K562 (cell line): ENCODE results near the gene GLMP. TPM values are rescaled to one million over a fixed set of nuclear protein-coding genes. Genes with fewer than 3 reads are reported as not detected.

Source experiments
- ATF7 ChIP-seq: fragments of 450-650 bp; IDR thresholded peaks from 2 replicates; pipeline ENCODE4 v1.7.1; 2014; ENCODE audit warnings: mild to moderate bottlenecking, moderate library complexity
- BHLHE40 ChIP-seq: IDR thresholded peaks from 2 replicates; pipeline ENCODE4 v1.6.1; 2011; ENCODE audit warnings: low read length, improper control_type of control experiment
- CBFA2T2 ChIP-seq: fragments of 450-650 bp; conservative IDR thresholded peaks from 2 replicates; pipeline ENCODE4 v1.6.1; 2017; ENCODE audit warnings: mild to moderate bottlenecking
- CXXC5 ChIP-seq: fragments of 250-450 bp; sonication (Bioruptor Pico); IDR thresholded peaks from 2 replicates; pipeline ENCODE4 v1.8.0; 2022; ENCODE audit warnings: inconsistent platforms, mild to moderate bottlenecking, moderate library complexity
- DPF2 ChIP-seq: fragments of 450-650 bp; IDR thresholded peaks from 2 replicates; pipeline ENCODE4 v1.6.1; 2016
- HDAC1 ChIP-seq, 2 experiments: fragments of 450-650 bp; IDR thresholded peaks; 2 replicates each; pipeline ENCODE4 v1.6.1; 2016 to 2017; ENCODE audit warnings: inconsistent platforms in 1 of 2, mild to moderate bottlenecking in 1 of 2, moderate library complexity in 1 of 2
- HDAC3 ChIP-seq: fragments of 450-650 bp; IDR thresholded peaks from 2 replicates; pipeline ENCODE4 v1.6.1; 2018; ENCODE audit warnings: borderline replicate concordance, mild to moderate bottlenecking, moderate library complexity; ENCODE audit not compliant: partially characterized antibody
- MEF2D ChIP-seq: conservative IDR thresholded peaks from 2 replicates; pipeline ENCODE4 v1.6.1; 2016; ENCODE audit warnings: low read depth, missing genetic modification characterization, missing compliant biosample characterization
- MTA2 ChIP-seq: fragments of 450-650 bp; IDR thresholded peaks from 2 replicates; pipeline ENCODE4 v1.6.1; 2016; ENCODE audit warnings: low read depth
- MXI1 ChIP-seq: IDR thresholded peaks from 2 replicates; pipeline ENCODE4 v1.6.1; 2011; ENCODE audit warnings: low read depth, mild to moderate bottlenecking, improper control_type of control experiment, low read length
- NFE2 ChIP-seq: IDR thresholded peaks from 2 replicates; pipeline ENCODE4 v1.6.1; 2014; ENCODE audit warnings: antibody characterized with exemption, low read depth
- POLR2AphosphoS5 ChIP-seq: IDR thresholded peaks from 2 replicates; pipeline ENCODE4 v1.6.1; 2011; ENCODE audit warnings: mild to moderate bottlenecking, low read depth, low read length, moderate library complexity; ENCODE audit not compliant: control insufficient read depth, insufficient read depth
- RAD21 ChIP-seq, 2 experiments: fragments of 250-450 bp in 1 of 2; fragments of 450-650 bp in 1 of 2; sonication (Bioruptor Pico) in 1 of 2; formaldehyde crosslinking in 1 of 2; IDR thresholded peaks in 1 of 2; conservative IDR thresholded peaks in 1 of 2; 2 replicates each; pipeline versions ENCODE4 v1.4.0 to v1.8.0; 2020 to 2022; ENCODE audit warnings: mild to moderate bottlenecking in 2 of 2, moderate library complexity in 1 of 2
- SAP30 ChIP-seq: fragments of 200-600 bp; sonication (generic); IDR thresholded peaks from 2 replicates; pipeline ENCODE4 v1.6.1; 2012; ENCODE audit warnings: borderline replicate concordance, low read depth, mild to moderate bottlenecking, moderate library complexity, low read length, control low read depth, inconsistent platforms; ENCODE audit not compliant: insufficient read depth, poor library complexity, severe bottlenecking
- TAF7 ChIP-seq: fragments of 450-650 bp; IDR thresholded peaks from 2 replicates; pipeline ENCODE4 v1.6.1; 2016; ENCODE audit warnings: missing genetic modification characterization, missing compliant biosample characterization
- TCF3 ChIP-seq: sonication (generic); formaldehyde crosslinking; IDR thresholded peaks from 2 replicates; pipeline ENCODE4 v1.4.0; 2020; ENCODE audit warnings: mild to moderate bottlenecking, missing genetic modification reagents
- TGIF2 ChIP-seq: sonication (generic); formaldehyde crosslinking; IDR thresholded peaks from 2 replicates; pipeline ENCODE4 v1.8.1; 2022; ENCODE audit warnings: mild to moderate bottlenecking, missing genetic modification reagents, moderate library complexity
- YY1 ChIP-seq, 3 experiments: IDR thresholded peaks; 2 replicates each; pipeline ENCODE4 v1.6.1; 2011; ENCODE audit warnings: low read length in 2 of 3, mild to moderate bottlenecking in 2 of 3, moderate library complexity in 2 of 3, borderline replicate concordance in 1 of 3, control low read depth in 1 of 3, low read depth in 1 of 3; ENCODE audit not compliant: insufficient read depth in 3 of 3, insufficient replicate concordance in 2 of 3, control insufficient read depth in 1 of 3, insufficient read length in 1 of 3; ENCODE audit errors: extremely low read depth in 1 of 3
- polyA plus RNA-seq, 8 experiments: library from polyadenylated mRNA; depleted of rRNA in 4 of 8; stranded (reverse) in 5 of 8; unstranded in 3 of 8; fragments of >200 nt; fragmentation: Nextera tagmentation in 2 of 8; fragmentation: Illumina TruSeq in 1 of 8; extraction: Ambion mirVana in 2 of 8; extraction: Trizol in 1 of 8; gene quantifications; 2 replicates each; pipeline versions ENCODE4 v1.2.1 to v1.2.3, GENCODE V29; 2011 to 2014; ENCODE audit warnings: inconsistent platforms in 1 of 8, missing spikeins in 1 of 8
- total RNA-seq, 7 experiments: library from RNA; depleted of rRNA in 6 of 7; stranded (reverse); fragments of >200 nt in 6 of 7; fragmentation: Illumina TruSeq in 2 of 7; extraction: Trizol in 2 of 7; gene quantifications; 2 replicates each; pipeline versions ENCODE4 v1.2.1 to v1.2.3, GENCODE V29; 2011 to 2021; ENCODE audit warnings: low replicate concordance in 1 of 7
- TF ChIP-seq, protein P1 (sequence below), 2 experiments: fragments of 450-650 bp; conservative IDR thresholded peaks; 2 replicates each; pipeline ENCODE4 v1.6.1; 2017; ENCODE audit warnings: mild to moderate bottlenecking in 2 of 2, moderate library complexity in 2 of 2
- TF ChIP-seq, protein P2 (sequence below): conservative IDR thresholded peaks from 2 replicates; pipeline ENCODE4 v1.6.1; 2011; ENCODE audit warnings: low read depth, mild to moderate bottlenecking, low read length; ENCODE audit not compliant: control insufficient read depth
- TF ChIP-seq, protein P3 (sequence below): sonication (generic); formaldehyde crosslinking; IDR thresholded peaks from 2 replicates; pipeline ENCODE4 v1.9.0; 2022; ENCODE audit warnings: mild to moderate bottlenecking, missing genetic modification reagents
- TF ChIP-seq, protein P4 (sequence below): fragments of 200-800 bp; sonication (Bioruptor generic); IDR thresholded peaks from 2 replicates; pipeline ENCODE4 v1.6.1; 2017; ENCODE audit warnings: missing genetic modification characterization, missing compliant biosample characterization

Gene GLMP
- total and polyA plus RNA-seq, 9 of the 15 experiments (the other 6 are each of a cell fraction or from before 2014, with no cell fraction given) = 8.3 to 28.2 (median 22.4) TPM

DNA sequence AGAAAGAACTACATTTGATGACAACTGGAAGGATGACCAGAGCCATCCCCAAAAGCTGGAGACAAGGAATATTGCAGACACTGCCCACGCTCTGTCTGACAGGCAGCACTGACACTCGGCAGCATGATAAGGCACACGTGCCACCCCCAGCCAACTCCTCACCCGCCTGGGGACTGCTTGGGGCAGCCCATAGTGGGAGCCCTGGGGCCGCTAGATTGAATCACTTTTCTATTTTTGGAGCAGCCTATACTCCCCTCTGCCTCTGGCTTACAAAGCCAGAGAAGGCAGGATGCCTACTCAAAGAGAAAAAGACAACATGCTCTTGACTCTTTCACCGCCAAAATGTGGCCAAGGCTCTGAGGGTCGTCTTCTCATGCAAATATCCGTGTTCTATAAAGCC, 14.2 kb downstream of the GLMP start (continued):
- TF ChIP-seq ATF7 = peak; percentile 32; the same call in 1 of the 2 replicates
- TF ChIP-seq HDAC3 = peak; percentile 32
- TF ChIP-seq, protein P1, sequence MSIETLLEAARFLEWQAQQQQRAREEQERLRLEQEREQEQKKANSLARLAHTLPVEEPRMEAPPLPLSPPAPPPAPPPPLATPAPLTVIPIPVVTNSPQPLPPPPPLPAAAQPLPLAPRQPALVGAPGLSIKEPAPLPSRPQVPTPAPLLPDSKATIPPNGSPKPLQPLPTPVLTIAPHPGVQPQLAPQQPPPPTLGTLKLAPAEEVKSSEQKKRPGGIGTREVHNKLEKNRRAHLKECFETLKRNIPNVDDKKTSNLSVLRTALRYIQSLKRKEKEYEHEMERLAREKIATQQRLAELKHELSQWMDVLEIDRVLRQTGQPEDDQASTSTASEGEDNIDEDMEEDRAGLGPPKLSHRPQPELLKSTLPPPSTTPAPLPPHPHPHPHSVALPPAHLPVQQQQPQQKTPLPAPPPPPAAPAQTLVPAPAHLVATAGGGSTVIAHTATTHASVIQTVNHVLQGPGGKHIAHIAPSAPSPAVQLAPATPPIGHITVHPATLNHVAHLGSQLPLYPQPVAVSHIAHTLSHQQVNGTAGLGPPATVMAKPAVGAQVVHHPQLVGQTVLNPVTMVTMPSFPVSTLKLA (conservative IDR thresholded peaks at IDR 0.05) = peak; percentile 99
- no peak for TF ChIP-seq CXXC5 (CRISPR knock-in tag)
- TF ChIP-seq TGIF2 (CRISPR knock-in tag) = peak; percentile 100
- peak; percentile 94 for TF ChIP-seq MEF2D
- TF ChIP-seq MTA2 = no peak
- TF ChIP-seq TAF7 (tag) = no peak
- TF ChIP-seq, protein P2, sequence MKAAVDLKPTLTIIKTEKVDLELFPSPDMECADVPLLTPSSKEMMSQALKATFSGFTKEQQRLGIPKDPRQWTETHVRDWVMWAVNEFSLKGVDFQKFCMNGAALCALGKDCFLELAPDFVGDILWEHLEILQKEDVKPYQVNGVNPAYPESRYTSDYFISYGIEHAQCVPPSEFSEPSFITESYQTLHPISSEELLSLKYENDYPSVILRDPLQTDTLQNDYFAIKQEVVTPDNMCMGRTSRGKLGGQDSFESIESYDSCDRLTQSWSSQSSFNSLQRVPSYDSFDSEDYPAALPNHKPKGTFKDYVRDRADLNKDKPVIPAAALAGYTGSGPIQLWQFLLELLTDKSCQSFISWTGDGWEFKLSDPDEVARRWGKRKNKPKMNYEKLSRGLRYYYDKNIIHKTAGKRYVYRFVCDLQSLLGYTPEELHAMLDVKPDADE = peak; percentile 95
- TF ChIP-seq MXI1 = peak; percentile 100
- TF ChIP-seq BHLHE40 = peak; percentile 97
- TF ChIP-seq TCF3 (CRISPR knock-in tag) = peak; percentile 8; the same call in 1 of the 2 replicates
- TF ChIP-seq CBFA2T2 = peak; percentile 24
- peak; percentile 13; the same call in 1 of the 2 replicates for TF ChIP-seq NFE2
- TF ChIP-seq YY1 (IDR thresholded peaks at IDR 0.05; ENCODE audit: borderline replicate concordance in 1 of 3, control insufficient read depth in 1 of 3, extremely low read depth in 1 of 3, insufficient read depth in 3 of 3, insufficient read length in 1 of 3, insufficient replicate concordance in 2 of 3, low read depth in 1 of 3, low read length in 2 of 3) = peak in 1 of 3 experiments; percentile 21
- TF ChIP-seq HDAC1 (IDR thresholded peaks at IDR 0.05) = peak; percentile 42 to 98; a peak in 2 of 4 replicates
- TF ChIP-seq, protein P3, sequence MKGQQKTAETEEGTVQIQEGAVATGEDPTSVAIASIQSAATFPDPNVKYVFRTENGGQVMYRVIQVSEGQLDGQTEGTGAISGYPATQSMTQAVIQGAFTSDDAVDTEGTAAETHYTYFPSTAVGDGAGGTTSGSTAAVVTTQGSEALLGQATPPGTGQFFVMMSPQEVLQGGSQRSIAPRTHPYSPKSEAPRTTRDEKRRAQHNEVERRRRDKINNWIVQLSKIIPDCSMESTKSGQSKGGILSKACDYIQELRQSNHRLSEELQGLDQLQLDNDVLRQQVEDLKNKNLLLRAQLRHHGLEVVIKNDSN (CRISPR knock-in tag) = peak; percentile 78
- 0 out of 4 replicates have a peak, but pooled peaks of 1 of the 2 experiments have one; percentile 6 for TF ChIP-seq RAD21 (CRISPR knock-in tag; conservative IDR thresholded peaks at IDR 0.05 in 1 of 2, IDR thresholded peaks at IDR 0.05 in 1 of 2)
- peak; percentile 16; the same call in 1 of the 2 replicates for TF ChIP-seq POLR2AphosphoS5
- TF ChIP-seq, protein P4, sequence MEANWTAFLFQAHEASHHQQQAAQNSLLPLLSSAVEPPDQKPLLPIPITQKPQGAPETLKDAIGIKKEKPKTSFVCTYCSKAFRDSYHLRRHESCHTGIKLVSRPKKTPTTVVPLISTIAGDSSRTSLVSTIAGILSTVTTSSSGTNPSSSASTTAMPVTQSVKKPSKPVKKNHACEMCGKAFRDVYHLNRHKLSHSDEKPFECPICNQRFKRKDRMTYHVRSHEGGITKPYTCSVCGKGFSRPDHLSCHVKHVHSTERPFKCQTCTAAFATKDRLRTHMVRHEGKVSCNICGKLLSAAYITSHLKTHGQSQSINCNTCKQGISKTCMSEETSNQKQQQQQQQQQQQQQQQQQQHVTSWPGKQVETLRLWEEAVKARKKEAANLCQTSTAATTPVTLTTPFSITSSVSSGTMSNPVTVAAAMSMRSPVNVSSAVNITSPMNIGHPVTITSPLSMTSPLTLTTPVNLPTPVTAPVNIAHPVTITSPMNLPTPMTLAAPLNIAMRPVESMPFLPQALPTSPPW (CRISPR knock-in tag) = peak; percentile 63; the same call in 1 of the 2 replicates
- TF ChIP-seq DPF2 = peak; percentile 25; the same call in 1 of the 2 replicates
- TF ChIP-seq SAP30 = peak; percentile 95
